H54 (cell line): ENCODE results near the gene SLC2A4.
A peak's percentile ranks its signal among the peaks of the same experiment; 100 is the strongest.
"Not testable (repeated sequence)": the region's sequence is repeated elsewhere in the genome, so short reads cannot be mapped to it uniquely, and the experiment has no call there.

Experiments
- DNase-seq: peaks from one replicate; pipeline ENCODE4 v3.0.0; 2011; ENCODE audit warnings: low spot score, mixed read lengths; ENCODE audit not compliant: insufficient read length
- FAIRE-seq: peaks from 3 replicates; lab custom pipeline; 2011; peaks lifted over from hg19 to GRCh38; lab: Jason Lieb, UNC
- POLR2A ChIP-seq: IDR thresholded peaks from 2 replicates; pipeline ENCODE4 v1.6.1; 2011; ENCODE audit warnings: low read depth, mild to moderate bottlenecking, low read length

The SLC2A4 gene

DNA sequence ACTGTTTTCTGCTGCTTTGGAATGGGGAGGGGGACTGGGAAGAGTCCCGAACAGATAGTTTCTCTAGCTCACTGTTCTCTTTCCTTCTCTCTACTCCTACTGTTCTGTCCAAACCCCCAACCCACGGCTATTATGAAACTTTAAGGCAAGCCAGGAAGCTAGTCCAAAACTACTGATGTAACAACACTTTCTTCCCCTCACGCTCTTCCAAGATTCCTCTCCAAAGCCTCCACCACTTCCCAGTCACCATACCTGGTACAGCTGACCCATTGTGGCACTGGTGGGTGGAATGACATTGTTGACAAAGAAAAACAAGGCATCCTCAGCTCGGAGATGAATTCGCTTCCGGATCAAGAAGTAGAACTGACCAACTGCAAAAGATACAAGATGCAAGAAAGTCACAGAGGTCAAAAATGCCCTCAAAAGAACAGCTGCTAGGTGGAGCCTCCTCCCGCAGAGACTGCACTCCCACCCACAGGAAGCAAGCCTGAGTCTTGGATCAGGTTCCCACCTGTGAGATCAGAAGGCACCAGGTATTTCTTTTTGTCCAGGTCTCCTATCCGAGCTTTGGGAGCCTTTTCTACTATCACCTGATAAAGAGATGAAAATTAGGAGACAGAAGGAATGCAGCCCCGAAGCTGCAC is 40.3 kb upstream of the SLC2A4 start:
- FAIRE-seq (no peak), DNase-seq (no peak)
- TF ChIP-seq POLR2A, result no peak

DNA sequence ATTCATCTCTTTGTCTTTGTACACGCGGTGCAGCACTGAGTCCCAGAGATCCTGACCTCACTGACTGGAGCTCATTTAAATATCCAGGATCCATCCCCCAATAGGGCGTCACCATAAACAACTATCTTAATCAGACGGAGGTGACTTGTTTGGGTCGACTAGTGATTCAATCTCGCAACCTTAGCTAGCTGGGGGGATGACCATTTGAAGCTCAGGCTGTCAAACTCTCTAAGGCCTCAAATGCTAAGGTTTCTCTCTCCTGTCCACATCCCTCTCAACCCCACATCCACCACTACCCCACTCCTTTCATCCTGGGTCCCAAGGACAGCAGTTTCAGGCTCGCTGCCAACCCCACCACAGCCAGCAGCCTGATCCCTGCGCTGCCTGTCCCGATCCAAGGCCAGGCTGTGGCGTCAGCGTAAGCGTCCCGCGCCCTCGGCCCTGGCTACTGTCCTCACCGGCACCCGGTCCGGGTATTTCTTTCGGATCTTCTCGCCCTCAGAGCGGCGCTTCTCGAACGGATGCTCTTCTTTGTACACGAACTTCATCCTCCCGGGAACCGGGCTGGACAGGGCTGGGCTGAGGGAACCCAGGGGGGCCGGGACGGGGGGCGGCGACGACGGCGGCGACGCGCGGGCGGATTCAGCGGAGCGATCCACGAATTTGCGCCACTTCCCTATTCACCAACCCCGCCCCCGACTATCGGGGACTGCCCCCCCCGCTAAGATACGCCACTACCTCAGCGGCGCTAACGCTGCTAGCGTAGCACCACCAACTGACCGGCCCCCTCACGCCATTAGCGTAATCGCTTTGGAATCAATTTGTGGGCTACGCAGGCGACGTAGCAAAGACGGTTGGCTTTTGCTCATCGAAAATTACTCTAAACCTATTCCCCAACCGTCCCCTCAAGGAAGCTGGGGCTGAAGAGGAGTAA is 39.5 kb upstream of the SLC2A4 start, which contains the start of gene GABARAP:
TSS of gene GABARAP (minus strand) at position 667 of the 934 bp plus-strand sequence. CDS start at position 548, 119 bp downstream.
- no peak for DNase-seq
- FAIRE-seq, result no peak
- peak; percentile 37; the same call in 1 of the 2 replicates for TF ChIP-seq POLR2A

DNA sequence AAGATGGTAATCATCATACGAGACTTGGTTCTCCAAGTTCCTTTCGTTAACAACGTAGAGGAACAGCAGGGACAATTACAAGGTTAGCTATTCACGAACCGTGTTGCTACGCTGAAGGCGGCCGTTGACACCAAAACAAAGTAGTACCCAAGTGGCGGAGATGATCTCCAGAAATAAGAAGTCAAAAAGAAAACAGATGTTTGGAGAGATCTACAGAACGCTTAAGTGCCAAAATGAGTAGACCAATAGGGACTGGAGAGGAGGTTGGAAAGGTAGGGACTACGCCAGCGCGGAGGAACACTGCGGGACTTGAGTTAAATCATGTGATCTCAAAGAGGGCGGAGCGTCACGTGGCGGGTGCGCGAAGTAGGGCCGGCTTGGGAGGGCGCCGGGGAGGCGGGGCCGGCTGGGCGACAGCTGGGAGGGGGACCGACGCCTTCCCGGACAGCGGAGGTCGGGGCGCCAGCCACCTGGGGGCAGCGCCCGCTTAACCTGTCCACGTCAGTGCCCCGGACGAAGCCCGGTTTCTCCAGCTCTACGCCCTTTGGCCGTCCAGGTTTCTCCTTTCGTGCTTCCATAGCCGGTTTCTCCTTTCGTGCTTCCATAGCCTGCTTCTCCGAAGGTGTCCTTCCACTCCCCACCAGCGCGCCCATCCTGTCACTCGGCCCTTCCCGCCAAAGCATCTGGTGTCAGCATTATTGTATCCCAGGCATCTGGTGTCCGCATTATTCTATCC is 38.6 kb upstream of the SLC2A4 start:
- FAIRE-seq, result no peak
- peak; percentile 72 for DNase-seq
- peak; percentile 29; the same call in 1 of the 2 replicates for TF ChIP-seq POLR2A

DNA sequence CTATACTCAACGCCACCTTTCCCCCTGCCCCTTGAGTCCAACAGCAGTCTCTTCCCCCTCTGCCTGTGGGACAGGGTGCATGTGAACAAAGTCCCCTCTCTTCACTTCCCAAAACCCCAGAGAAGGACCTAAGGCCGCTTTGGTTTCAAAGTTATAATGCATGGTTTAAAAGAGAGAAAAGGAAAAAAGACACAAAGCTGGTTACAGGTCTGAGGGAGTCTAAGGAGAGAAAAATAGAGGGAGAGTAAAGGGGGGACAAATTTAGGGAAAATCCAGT is 38.1 kb upstream of the SLC2A4 start:
- FAIRE-seq, result no peak

DNA sequence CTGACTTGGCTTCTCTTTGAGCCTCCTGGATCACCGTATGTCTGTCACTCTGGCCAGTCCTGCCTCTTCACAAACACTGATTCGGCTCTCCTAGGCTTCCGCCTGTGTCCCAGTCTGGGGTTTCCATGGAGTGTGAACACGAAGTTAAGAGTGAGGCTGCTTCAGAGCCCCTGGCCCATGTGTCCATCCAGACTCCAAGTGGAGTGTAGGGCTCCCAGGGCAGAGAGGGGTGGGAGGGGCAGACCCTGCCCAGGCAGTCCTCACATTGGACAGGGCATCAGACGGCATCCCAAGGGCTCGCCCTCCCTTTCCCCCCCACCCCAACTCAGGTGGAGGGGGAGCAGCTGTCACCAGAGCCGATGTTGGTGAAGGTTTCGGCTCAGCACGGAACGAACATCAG is 37.7 kb upstream of the SLC2A4 start:
- not testable (repeated sequence) for FAIRE-seq, DNase-seq

More for the DNA sequence above, 38.1 kb upstream of the SLC2A4 start:
- no peak for DNase-seq
- TF ChIP-seq POLR2A, result no peak

DNA sequence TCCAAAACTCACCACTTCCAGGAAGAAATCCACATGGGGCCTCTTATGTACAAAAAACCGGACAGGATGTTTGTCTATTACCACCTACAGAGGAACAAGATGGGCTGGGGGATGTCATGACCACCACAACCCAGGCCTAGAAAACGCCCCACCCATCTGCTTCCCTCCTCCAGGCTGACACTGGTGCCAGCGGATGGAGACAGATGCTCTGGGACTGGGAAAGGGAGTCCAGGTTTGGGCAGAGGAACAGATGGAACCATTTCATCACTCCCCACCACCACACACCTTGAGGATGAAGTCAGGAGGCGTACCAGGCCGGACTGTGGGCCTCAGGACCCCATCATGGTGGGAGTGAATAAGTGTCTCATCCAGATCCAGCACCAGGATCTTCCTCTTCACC is 34.7 kb upstream of the SLC2A4 start:
- TF ChIP-seq POLR2A, result no peak
- FAIRE-seq (no peak), DNase-seq (no peak)

DNA sequence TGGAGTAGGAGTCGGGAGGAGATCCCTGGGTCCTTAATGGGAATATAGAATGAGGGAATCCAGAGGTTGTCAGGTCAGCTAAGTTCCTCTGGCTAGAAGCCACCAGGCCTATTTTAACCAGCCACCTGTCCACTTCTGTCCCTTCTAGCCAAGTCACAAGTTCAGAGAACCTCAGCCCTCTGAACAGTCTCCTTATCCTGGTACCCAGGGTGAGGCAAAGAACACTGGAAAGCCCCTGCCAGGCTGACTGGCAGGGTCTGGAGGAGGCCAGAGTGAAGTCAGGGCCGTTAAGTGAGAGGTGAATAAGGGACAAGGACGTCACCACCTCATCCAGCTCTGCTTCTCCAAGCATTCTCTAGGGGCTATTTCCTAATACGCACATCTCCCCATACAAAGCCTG is 32.7 kb upstream of the SLC2A4 start:
- TF ChIP-seq POLR2A, result no peak

DNA sequence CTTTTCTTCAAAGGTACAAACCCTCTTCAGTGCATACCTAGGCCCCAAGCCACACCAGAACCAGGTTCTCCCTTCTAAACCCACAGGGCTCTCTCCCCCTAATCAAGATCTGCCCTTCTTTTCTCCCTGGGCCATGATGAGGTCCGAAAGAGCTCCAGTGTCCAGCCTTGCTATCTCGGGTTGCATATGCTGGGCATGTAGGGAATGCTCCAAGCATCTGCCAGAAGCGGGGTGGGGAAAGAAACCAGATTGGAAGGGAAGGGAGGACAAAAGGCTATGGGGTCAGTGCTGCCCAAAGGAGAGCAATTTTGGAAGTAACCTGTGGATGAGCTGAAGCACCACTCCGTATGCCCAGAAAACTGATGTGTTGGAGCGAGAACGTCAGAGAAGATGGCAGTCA is 32.3 kb upstream of the SLC2A4 start:
- DNase-seq (no peak), FAIRE-seq (no peak)
- no peak for TF ChIP-seq POLR2A

More for the DNA sequence above, 32.7 kb upstream of the SLC2A4 start:
- no peak for DNase-seq
- no peak for FAIRE-seq

DNA sequence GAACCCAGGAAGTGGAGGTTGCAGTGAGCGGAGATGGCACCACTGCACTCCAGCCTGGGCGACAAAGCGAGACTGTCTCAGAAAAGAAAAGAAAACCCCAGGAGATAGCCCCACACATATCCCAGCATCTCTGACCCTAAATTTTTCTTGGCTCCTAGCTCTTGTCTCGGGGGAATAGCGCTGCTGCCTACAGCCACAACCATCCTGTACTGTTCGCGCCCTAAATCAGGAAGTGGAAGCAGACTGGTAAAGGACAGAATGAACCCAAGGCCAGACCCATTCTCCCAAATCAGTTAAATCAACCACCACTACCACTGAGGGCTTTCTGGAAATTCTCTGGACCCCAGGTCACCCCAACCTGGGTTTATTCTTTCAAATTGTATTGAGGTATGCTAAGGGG is 31.7 kb upstream of the SLC2A4 start:
- no peak for DNase-seq
- TF ChIP-seq POLR2A, result no peak
- FAIRE-seq, result no peak

DNA sequence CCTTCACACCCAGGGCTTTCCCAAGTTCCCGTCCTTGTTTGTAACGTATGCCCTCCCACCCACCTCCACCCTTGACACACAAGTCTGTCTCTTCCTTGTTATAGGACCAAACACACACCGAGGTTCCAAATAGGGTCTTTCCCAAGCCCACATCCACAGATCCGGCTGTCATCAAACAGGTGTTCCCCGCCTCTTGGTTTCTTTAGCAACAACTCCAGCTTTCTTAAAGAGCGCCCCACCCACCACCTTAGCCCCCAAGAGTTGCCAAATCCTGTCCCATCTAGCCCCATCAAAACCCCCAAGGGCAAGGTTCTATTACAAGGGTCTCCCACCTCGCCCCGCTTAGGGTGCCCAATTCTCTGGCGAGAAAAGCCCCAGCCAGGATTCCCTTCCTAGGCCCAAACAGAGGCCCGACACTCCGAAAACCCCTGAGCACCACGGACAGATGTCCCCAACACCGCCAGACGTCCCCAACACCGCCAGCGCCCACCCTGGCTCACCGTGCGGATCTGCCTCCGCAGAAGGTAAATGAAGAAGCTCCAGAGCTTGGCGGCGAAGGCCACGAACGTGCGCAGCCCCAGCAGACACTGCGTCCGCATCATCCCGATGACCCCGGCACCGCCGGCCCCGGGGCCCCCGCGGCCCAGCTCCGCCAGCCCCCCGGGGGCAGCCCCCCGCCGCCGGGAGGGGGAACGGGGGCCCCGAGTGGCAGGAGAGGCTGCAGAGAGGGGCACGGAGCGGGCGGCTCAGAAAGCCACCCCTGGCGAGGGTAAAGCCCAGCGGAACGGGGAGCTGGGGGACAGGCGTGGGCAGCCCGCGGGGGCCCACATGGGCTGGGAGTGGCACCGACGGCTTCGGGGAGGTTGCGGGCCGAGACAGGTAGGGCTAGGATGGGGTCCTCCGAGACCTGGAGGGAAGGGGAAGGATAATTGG is 30.6 kb upstream of the SLC2A4 start:
- FAIRE-seq (no peak), DNase-seq (no peak)
- no peak for TF ChIP-seq POLR2A

DNA sequence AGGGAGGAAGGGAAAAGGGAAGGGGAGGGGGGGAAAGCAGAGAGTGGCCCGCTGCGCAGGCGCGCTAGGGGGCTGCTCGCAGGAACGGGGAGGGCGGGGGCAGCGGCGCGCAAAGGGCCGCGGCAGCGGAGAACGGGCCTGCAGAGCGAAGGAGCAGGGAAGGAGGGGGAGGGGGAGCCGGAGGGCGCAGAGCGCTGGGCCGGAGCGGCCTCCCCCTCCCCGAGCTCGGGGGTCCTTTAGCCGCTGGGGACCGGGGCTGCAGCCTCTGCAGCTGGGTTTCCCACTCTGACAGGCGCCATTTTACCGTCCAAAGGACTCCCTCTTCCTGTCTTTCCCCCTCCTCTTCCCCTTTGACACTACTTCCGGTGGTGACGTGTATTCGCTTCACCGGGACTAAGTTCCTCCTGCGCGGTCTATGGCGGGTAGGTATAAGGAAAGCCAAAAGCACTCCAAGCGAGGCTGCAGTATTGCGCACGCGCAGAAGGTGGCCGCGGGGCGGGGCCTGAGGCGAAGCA is 29.8 kb upstream of the SLC2A4 start, which contains the start of gene CTDNEP1:
TSS of gene CTDNEP1 (minus strand) at position 74 of the 515 bp plus-strand sequence. CDS start 438 bp downstream, outside the sequence.
- peak; percentile 84 for FAIRE-seq
- DNase-seq, result peak; percentile 94
- TF ChIP-seq POLR2A, result peak; percentile 46; the same call in 1 of the 2 replicates

DNA sequence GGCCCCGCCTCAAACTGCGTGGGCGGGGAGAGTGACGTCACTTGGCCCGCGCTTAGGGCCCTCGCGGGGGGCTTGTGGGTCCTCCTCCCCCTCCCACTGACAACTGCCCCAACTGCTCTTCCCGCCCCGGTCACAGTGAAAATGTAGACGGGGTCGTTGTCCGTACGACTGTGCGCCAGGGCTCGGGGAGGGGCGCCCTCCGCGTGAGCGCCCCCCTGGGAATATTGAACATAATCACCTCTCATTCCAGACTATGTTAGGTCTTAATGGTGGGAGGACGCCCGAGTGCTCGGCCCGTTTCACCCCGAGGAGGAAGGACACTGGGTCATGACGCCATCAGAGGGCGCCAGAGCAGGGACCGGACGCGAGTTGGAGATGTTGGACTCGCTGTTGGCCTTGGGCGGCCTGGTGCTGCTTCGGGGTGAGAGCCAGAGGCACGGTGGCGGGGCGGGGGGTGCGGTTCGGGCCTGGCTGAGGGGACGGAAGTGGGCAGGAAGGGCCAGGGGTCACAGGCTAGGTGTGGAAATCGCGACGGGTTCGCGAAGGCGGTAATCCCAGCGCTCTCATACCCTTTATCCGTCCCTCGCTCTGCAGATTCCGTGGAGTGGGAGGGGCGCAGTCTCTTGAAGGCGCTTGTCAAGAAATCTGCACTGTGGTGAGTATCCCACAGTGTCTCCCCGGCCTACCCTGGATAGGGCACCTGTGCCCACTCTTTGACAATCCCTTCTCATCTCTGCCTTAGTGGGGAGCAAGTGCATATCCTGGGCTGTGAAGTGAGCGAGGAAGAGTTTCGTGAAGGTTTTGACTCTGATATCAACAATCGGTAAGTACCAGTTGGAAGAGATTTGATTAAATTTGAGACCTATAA is 29.1 kb upstream of the SLC2A4 start, which contains the start of gene ELP5:
TSS of gene ELP5 (plus strand) at position 40 of the 868 bp plus-strand sequence. CDS start at position 376, 336 bp downstream.
- peak; percentile 90 for DNase-seq
- TF ChIP-seq POLR2A, result peak; percentile 68
- no peak for FAIRE-seq
